HepG2 (cell line): ENCODE data around the gene SPATS2. TPM values are rescaled to one million over a fixed set of nuclear protein-coding genes. Genes with fewer than 3 reads are reported as not detected.

ENCODE experiments used
- NFYC ChIP-seq: IDR thresholded peaks from 2 replicates; pipeline ENCODE4 v1.6.1; 2016; ENCODE audit warnings: missing genetic modification reagents, missing compliant biosample characterization
- NR1H2 ChIP-seq: sonication (generic); formaldehyde crosslinking; IDR thresholded peaks from 2 replicates; pipeline ENCODE4 v1.8.1; 2022; ENCODE audit warnings: low read depth, missing genetic modification reagents, borderline replicate concordance
- ZBTB33 ChIP-seq: sonication (generic); formaldehyde crosslinking; IDR thresholded peaks from 2 replicates; pipeline ENCODE4 v1.4.0; 2020; ENCODE audit warnings: missing genetic modification reagents
- ZBTB37 ChIP-seq: sonication (generic); formaldehyde crosslinking; IDR thresholded peaks from 2 replicates; pipeline ENCODE4 v1.4.0; 2020; ENCODE audit warnings: mild to moderate bottlenecking, missing genetic modification reagents
- ZBTB40 ChIP-seq, 2 experiments: fragments of 450-650 bp in 1 of 2; sonication (generic) in 1 of 2; formaldehyde crosslinking in 1 of 2; IDR thresholded peaks; 2 replicates each; pipeline versions ENCODE4 v1.6.1 to v1.8.0; 2016 to 2022; ENCODE audit warnings: antibody characterized with exemption in 1 of 2, mild to moderate bottlenecking in 1 of 2, missing genetic modification reagents in 1 of 2
- ZNF33A ChIP-seq: sonication (generic); formaldehyde crosslinking; IDR thresholded peaks from 2 replicates; pipeline ENCODE4 v1.5.1; 2020; ENCODE audit warnings: missing genetic modification reagents, mild to moderate bottlenecking, moderate library complexity, borderline replicate concordance
- ZNF879 ChIP-seq: sonication (generic); formaldehyde crosslinking; IDR thresholded peaks from 2 replicates; pipeline ENCODE4 v1.8.1; 2023; ENCODE audit warnings: missing genetic modification reagents
- polyA plus RNA-seq, 8 experiments: library from polyadenylated mRNA; depleted of rRNA in 3 of 8; stranded (reverse) in 7 of 8; unstranded in 1 of 8; fragments of >200 nt; fragmentation: Illumina TruSeq in 4 of 8; extraction: Trizol in 4 of 8; gene quantifications; 2 replicates each; pipeline versions ENCODE4 v1.2.1 to v1.2.3, GENCODE V29; 2011 to 2016; ENCODE audit warnings: low read depth in 4 of 8, missing spikeins in 1 of 8, mixed read lengths in 1 of 8; ENCODE audit not compliant: insufficient read depth in 1 of 8
- total RNA-seq, 5 experiments: library from RNA; depleted of rRNA; stranded (reverse); fragments of >200 nt; fragmentation: Illumina TruSeq; extraction: Trizol; gene quantifications; 2 replicates each; pipeline ENCODE4 v1.2.3, GENCODE V29; 2016; ENCODE audit warnings: low read depth in 1 of 5
- TF ChIP-seq, protein P1 (sequence below): sonication (generic); formaldehyde crosslinking; IDR thresholded peaks from 2 replicates; pipeline ENCODE4 v1.5.0; 2020; ENCODE audit warnings: mild to moderate bottlenecking, low read depth, missing genetic modification reagents, borderline replicate concordance
- TF ChIP-seq, protein P2 (sequence below): sonication (generic); formaldehyde crosslinking; IDR thresholded peaks from 2 replicates; pipeline ENCODE4 v1.4.0; 2020; ENCODE audit warnings: missing genetic modification reagents

SPATS2 gene
- total and polyA plus RNA-seq, 2 of the 13 experiments (the other 11 are each of a cell fraction or from before 2014, with no cell fraction given) = 19.3 to 28.1 TPM

GRCh38 chr12:49567611-49568441 is 200.6 kb downstream of the SPATS2 start, which contains the start of gene MCRS1 (continued):
- TF ChIP-seq ZBTB40 (IDR thresholded peaks at IDR 0.05) = peak; percentile 95
- peak; percentile 67; the same call in 1 of the 2 replicates for TF ChIP-seq ZBTB40 (CRISPR knock-in tag; IDR thresholded peaks at IDR 0.05)
- TF ChIP-seq ZNF879 = no peak
- TF ChIP-seq, protein P1, sequence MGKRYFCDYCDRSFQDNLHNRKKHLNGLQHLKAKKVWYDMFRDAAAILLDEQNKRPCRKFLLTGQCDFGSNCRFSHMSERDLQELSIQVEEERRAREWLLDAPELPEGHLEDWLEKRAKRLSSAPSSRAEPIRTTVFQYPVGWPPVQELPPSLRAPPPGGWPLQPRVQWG (CRISPR knock-in tag) = no peak
- TF ChIP-seq NR1H2 (CRISPR knock-in tag) = no peak
- TF ChIP-seq ZNF33A = no peak
- TF ChIP-seq, protein P2, sequence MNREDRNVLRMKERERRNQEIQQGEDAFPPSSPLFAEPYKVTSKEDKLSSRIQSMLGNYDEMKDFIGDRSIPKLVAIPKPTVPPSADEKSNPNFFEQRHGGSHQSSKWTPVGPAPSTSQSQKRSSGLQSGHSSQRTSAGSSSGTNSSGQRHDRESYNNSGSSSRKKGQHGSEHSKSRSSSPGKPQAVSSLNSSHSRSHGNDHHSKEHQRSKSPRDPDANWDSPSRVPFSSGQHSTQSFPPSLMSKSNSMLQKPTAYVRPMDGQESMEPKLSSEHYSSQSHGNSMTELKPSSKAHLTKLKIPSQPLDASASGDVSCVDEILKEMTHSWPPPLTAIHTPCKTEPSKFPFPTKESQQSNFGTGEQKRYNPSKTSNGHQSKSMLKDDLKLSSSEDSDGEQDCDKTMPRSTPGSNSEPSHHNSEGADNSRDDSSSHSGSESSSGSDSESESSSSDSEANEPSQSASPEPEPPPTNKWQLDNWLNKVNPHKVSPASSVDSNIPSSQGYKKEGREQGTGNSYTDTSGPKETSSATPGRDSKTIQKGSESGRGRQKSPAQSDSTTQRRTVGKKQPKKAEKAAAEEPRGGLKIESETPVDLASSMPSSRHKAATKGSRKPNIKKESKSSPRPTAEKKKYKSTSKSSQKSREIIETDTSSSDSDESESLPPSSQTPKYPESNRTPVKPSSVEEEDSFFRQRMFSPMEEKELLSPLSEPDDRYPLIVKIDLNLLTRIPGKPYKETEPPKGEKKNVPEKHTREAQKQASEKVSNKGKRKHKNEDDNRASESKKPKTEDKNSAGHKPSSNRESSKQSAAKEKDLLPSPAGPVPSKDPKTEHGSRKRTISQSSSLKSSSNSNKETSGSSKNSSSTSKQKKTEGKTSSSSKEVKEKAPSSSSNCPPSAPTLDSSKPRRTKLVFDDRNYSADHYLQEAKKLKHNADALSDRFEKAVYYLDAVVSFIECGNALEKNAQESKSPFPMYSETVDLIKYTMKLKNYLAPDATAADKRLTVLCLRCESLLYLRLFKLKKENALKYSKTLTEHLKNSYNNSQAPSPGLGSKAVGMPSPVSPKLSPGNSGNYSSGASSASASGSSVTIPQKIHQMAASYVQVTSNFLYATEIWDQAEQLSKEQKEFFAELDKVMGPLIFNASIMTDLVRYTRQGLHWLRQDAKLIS (CRISPR knock-in tag) = no peak
- no peak for TF ChIP-seq ZBTB37 (CRISPR knock-in tag)
- 0 out of 2 replicates have a peak, but pooled peaks have one; percentile 4 for TF ChIP-seq ZBTB33 (CRISPR knock-in tag)
- TF ChIP-seq NFYC (CRISPR knock-in tag) = no peak
